Right kidney (tissue), 9 donors: ENCODE measurements around the gene ABHD8.

Experiments used
- DNase-seq: peaks from one replicate; pipeline ENCODE4 v3.0.0-alpha.2; 2016
- long read RNA-seq, 8 donors: transcript quantifications; one replicate each; lab custom pipeline, GENCODE V29; 2026

ABHD8 gene
- long read RNA-seq, donor 1, transcript ABHD8-201 (5 exons, 2,090 nt), result major isoform, 8 of 238 reads
- long read RNA-seq, donor 1, partial matches to known transcripts, result 219 of 238 reads
- long read RNA-seq, donor 1, other reads (novel, unspliced or antisense), result 11 of 238 reads
- long read RNA-seq, donor 2, transcript ABHD8-201 (5 exons, 2,090 nt), result major isoform, 5 of 35 reads
- long read RNA-seq, donor 2, partial matches to known transcripts, result 0 of 35 reads
- long read RNA-seq, donor 2, other reads (novel, unspliced or antisense), result 30 of 35 reads
- long read RNA-seq, donor 3, transcript ABHD8-201 (5 exons, 2,090 nt), result major isoform, 7 of 57 reads
- long read RNA-seq, donor 3, partial matches to known transcripts, result 50 of 57 reads
- long read RNA-seq, donor 3, other reads (novel, unspliced or antisense), result 0 of 57 reads
- long read RNA-seq, donor 4, transcript ABHD8-201 (5 exons, 2,090 nt), result major isoform, 5 of 313 reads
- long read RNA-seq, donor 4, partial matches to known transcripts, result 308 of 313 reads
- long read RNA-seq, donor 4, other reads (novel, unspliced or antisense), result 0 of 313 reads
- long read RNA-seq, donor 5, transcript ABHD8-201 (5 exons, 2,090 nt), result major isoform, 7 of 208 reads
- long read RNA-seq, donor 5, partial matches to known transcripts, result 194 of 208 reads
- long read RNA-seq, donor 5, other reads (novel, unspliced or antisense), result 7 of 208 reads
- long read RNA-seq, donor 6, partial matches to known transcripts, result 315 of 319 reads
- long read RNA-seq, donor 6, other reads (novel, unspliced or antisense), result 0 of 319 reads
- long read RNA-seq, donor 7, result 0 reads
- long read RNA-seq, donor 8, partial matches to known transcripts, result 95 of 97 reads
- long read RNA-seq, donor 8, other reads (novel, unspliced or antisense), result 0 of 97 reads

DNA sequence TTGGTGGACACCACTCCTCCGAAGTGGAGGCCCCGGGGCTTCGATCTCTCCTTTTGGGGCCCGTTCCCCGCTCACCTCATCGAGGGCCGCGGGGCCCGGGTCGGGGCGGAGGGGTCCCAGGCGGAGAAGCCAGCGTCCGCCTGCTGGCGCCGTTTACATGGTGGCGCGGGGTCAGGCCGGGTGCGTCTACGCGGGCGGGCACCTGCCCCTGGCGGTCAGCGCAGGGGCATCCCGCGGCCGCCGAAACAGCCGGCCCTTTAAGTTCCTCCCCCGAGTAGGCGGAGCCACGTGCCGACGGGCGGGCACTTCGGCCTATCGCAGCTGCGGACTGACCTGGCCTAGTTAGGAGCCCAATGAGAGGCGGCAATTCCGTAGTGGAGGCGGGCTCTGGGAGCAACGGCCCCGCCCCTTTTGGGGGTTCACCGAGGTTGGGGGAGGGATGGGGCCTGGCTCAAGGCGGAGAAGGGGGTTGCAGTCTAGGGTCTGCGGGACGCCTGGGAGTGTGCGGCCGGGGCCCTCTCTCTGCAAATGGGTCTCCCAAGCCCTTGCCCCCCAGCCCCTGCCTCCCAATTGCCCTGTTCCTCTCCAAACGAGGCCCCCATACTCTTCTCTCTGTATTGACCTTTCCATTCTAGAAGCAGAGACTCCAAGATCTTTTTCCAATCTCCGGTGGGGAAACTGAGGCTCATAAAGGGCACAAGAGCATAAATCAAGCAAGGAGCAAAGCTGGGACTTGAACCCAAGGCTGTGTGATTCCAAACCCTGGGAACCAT is at the start of gene ABHD8:
TSS of gene ABHD8 (minus strand) at position 259 of the 773 bp plus-strand sequence. CDS start 1,809 bp downstream, outside the sequence.
- peak; percentile 86 for DNase-seq

DNA sequence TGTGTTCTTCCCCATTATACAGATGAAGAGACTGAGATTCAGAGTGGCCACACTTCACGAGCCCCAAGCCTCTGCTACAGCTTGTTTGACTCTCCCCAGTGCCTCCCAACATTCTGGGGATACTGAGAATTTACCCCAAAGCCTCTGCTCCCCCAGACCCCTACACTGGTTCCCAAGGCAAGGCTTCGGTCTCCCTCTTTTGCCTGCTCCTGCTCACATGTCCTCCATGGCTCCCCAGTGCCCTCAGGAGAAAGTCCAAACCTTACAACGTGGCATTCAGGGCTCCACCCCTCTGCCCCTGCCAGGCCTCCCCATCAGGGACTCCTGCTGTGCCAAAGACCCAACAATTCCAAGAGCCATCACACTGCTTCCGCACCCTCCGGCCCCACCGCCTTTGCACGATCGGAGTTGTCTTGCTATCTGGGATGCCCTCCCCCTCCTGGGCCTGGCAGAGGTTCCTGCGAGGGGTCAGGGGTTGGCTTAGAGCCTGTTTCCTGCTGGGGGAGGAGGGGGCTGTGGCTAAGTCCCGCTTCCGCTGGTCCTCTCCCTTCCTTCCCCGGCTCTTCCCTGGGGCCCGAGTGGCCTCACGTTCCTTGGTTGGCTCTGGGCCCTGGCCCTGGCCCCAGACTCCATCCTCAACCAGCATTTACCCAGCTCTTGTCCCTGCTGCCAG is 49.5 kb upstream of the ABHD8 start:
- no peak for DNase-seq

DNA sequence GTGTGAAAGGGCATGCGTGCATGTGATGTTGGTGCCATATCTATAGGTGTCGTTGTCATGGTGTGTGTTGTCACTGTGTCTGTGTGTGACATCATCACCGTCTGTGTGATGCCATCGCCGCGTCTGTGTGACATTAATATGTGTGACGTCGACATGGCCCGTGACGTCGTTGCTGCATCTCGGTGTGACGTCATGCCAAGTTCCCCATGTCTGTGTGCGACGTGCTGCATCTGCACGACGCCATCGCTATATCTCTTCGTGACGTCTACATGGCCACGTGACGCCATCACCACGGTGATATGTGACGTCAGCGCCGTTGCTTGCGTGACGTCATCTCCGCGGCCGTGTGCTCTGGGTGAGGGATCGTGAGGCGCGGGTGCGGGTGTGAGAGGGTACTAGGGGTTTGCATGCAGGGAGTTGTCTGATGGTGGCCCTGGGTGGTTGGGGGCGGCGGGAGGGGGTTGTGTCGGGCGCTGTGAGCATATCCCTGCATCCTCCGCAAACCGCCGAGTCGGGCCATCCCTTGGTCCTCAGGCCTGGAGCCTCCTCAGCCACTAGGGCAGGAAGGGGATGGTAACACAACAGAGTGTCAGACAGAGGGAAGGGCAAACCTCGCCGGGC is 48.7 kb upstream of the ABHD8 start:
- DNase-seq, result no peak

- DNase-seq, result no peak
Observed at GRCh38 chr19:17348700-17349099, 45.5 kb upstream of the ABHD8 start.

GRCh38 chr19:17347877-17348276 is 44.7 kb upstream of the ABHD8 start:
- DNase-seq, result no peak

DNA sequence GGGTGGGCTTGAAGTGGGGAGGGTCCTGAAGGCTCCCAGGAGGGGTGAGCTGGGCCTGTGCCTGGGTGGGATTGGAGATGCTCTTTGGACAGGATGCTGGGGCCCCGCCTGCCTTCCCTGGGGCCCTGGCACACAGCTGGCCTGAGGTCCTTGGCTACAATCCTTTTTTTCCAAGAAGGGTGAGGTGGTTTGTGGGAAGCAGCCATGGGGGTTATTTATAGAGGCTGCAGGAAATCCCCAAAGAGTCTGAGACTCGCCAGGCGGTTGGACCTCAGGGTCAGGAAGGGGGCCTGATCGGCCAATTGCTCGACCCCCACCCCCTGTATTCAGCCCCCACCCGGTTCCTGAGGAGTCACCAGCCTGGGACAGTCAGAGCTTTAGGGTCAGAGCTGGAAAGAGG is 44.1 kb upstream of the ABHD8 start:
- DNase-seq, result no peak

DNA sequence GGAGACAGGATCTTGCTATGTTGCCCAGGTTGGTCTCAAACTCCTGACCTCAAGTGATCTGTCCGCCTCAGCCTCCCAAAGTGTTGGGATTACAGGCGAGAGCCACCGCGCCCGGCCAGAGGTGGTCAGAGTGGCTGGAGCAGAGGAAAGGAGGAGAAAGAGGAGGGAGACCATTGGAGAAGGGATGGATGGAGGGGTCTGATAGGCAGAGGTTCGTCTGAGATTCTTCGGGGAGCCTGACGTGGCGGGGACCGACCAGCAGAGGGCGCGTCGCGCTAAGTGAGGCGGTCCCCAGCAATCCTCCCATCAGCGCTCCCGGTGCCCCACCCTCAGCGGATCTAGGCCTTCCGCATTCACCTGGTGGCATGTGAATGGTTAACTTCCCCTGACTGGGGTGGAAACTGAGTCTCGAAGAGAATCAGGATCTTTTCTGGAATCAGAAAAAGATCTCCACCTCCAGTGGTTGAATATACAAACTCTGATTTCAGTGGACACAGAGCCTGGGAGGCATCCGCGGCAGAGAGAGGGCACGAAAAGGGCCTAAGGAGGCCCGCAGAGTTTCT is 43.0 kb upstream of the ABHD8 start:
- DNase-seq, result peak; percentile 75

DNA sequence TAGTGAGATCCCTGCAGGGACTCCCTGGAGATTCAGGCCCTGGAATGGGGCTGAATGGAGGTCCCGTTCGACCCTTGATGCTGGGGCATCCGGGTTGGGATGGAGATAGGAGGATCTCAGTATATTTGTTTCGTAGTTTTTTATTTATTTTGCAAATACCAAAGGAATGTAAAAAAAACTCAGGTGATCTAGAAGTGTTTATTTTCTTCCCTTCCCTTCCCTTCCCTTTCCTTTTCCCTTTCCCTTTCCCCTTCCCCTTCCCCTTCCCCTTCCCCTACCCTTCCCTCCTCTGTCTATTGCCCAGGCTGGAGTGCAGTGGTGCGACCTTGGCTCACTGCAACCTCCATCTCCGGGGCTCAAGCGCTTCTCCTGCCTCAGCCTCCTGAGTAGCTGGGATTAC is 38.6 kb upstream of the ABHD8 start:
- no peak for DNase-seq

GRCh38 chr19:17341386-17341785 is 38.2 kb upstream of the ABHD8 start:
- DNase-seq, result no peak

GRCh38 chr19:17340871-17341357 is 37.7 kb upstream of the ABHD8 start:
- no peak for DNase-seq

- no peak for DNase-seq
Observed at GRCh38 chr19:17340302-17340870, 37.2 kb upstream of the ABHD8 start.

GRCh38 chr19:17339088-17339741 is 36.0 kb upstream of the ABHD8 start:
- no peak for DNase-seq

- no peak for DNase-seq
Observed at GRCh38 chr19:17338433-17339078, 35.3 kb upstream of the ABHD8 start.

GRCh38 chr19:17337675-17338432 is 34.6 kb upstream of the ABHD8 start:
- peak; percentile 79 for DNase-seq

- DNase-seq, result peak; percentile 92
Observed at GRCh38 chr19:17336872-17337674, 33.8 kb upstream of the ABHD8 start, which contains the start of gene GTPBP3. TSS of gene GTPBP3 (plus strand) at chr19:17337553. CDS start at chr19:17337612, 59 bp downstream.

DNA sequence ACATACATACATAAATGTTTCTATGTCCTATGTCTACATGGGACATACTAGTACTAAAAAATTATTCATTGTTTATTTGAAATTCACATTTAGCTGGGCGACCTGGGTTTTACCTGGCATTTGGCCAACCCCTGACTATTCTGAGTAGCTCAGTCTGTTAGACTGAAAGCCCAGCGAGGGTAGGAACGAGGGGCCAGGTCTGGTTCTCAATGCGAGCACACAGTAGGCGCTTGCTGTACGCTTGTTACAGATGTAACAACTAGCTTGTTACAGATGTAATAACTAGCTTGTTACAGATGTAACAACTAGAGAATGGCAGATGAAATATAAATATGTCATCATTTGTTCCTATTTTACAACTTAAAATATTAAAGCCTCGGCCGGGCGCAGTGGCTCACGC is 32.4 kb upstream of the ABHD8 start:
- no peak for DNase-seq
